GM03348 (cell line): ENCODE data around the gene MRNIP.
"Not testable (repeated sequence)": the region's sequence is repeated elsewhere in the genome, so short reads cannot be mapped to it uniquely, and the experiment has no call there.

Source experiments
- DNase-seq: peaks from one replicate; pipeline ENCODE4 v3.0.0; 2012; ENCODE audit warnings: low spot score

Gene MRNIP

GRCh38 chr5:179792612-179793467 is 65.8 kb downstream of the MRNIP start:
- DNase-seq: no peak

- DNase-seq: no peak
Observed at GRCh38 chr5:179791881-179792611, 66.6 kb downstream of the MRNIP start.

- not testable (repeated sequence) for DNase-seq
Observed at GRCh38 chr5:179789278-179789677, 69.3 kb downstream of the MRNIP start.

GRCh38 chr5:179788193-179788854 is 70.3 kb downstream of the MRNIP start:
- no peak for DNase-seq
